LHCN-M2 (cell line): ENCODE measurements around the gene CCR2. TPM values are rescaled to one million over a fixed set of nuclear protein-coding genes. Genes with fewer than 3 reads are reported as not detected.
"Not testable (repeated sequence)": the region's sequence is repeated elsewhere in the genome, so short reads cannot be mapped to it uniquely, and the experiment has no call there.

Source experiments
- DNase-seq: peaks from one replicate; pipeline ENCODE4 v3.0.0-alpha.2; 2012; ENCODE audit warnings: low read depth
- polyA plus RNA-seq: library from polyadenylated mRNA; unstranded; fragments of >200 nt; gene quantifications from one replicate; pipeline ENCODE4 v1.2.1, GENCODE V29; 2012; ENCODE audit warnings: missing spikeins
- total RNA-seq: library from RNA; depleted of rRNA; stranded (reverse); fragments of >200 nt; gene quantifications from 2 replicates; pipeline ENCODE4 v1.2.3, GENCODE V29; 2014; rRNA removed

CCR2 gene
- total RNA-seq: not detected in 2 replicates
- not detected for polyA plus RNA-seq

- DNase-seq: no peak
Measured at GRCh38 chr3:46353647-46354410, at the start of gene CCR2. TSS of gene CCR2 (plus strand) at chr3:46354111. CDS start at chr3:46357528, 3,417 bp downstream.

- no peak for DNase-seq
Measured at GRCh38 chr3:46304739-46305138, 49.2 kb upstream of the CCR2 start.

GRCh38 chr3:46312991-46313390, 40.9 kb upstream of the CCR2 start:
- no peak for DNase-seq

GRCh38 chr3:46314517-46314916, 39.4 kb upstream of the CCR2 start:
- DNase-seq: no peak

GRCh38 chr3:46316206-46316605, 37.7 kb upstream of the CCR2 start:
- DNase-seq: no peak

- DNase-seq: no peak
Measured at GRCh38 chr3:46318207-46318927, 35.5 kb upstream of the CCR2 start.

- DNase-seq: no peak
Measured at GRCh38 chr3:46321461-46322104, 32.3 kb upstream of the CCR2 start.

GRCh38 chr3:46324036-46324435, 29.9 kb upstream of the CCR2 start:
- DNase-seq: no peak

GRCh38 chr3:46325645-46326300, 28.1 kb upstream of the CCR2 start:
- DNase-seq: no peak

GRCh38 chr3:46330676-46331075, 23.2 kb upstream of the CCR2 start:
- DNase-seq: not testable (repeated sequence)

- DNase-seq: peak; percentile 14
Measured at GRCh38 chr3:46334741-46335478, 19.0 kb upstream of the CCR2 start.

GRCh38 chr3:46335541-46335940, 18.4 kb upstream of the CCR2 start:
- DNase-seq: no peak

GRCh38 chr3:46337911-46338310, 16.0 kb upstream of the CCR2 start:
- no peak for DNase-seq

GRCh38 chr3:46338840-46339239, 15.1 kb upstream of the CCR2 start:
- DNase-seq: no peak

GRCh38 chr3:46344476-46344875, 9.4 kb upstream of the CCR2 start:
- DNase-seq: no peak

- DNase-seq: no peak
Measured at GRCh38 chr3:46348823-46349482, 5.0 kb upstream of the CCR2 start.

- no peak for DNase-seq
Measured at GRCh38 chr3:46349484-46350261, 4.2 kb upstream of the CCR2 start.

- DNase-seq: no peak
Measured at GRCh38 chr3:46350262-46350565, 3.7 kb upstream of the CCR2 start.

- DNase-seq: peak; percentile 7
Measured at GRCh38 chr3:46351646-46352045, 2.3 kb upstream of the CCR2 start.

- DNase-seq: no peak
Measured at GRCh38 chr3:46353090-46353489, 821 bp upstream of the CCR2 start.
